Pulmonary artery endothelial cell (primary cell): Measurements from ENCODE around the gene MCM5. TPM values are rescaled to one million over a fixed set of nuclear protein-coding genes. Genes with fewer than 3 reads are reported as not detected.
"Not testable (repeated sequence)": the region's sequence is repeated elsewhere in the genome, so short reads cannot be mapped to it uniquely, and the experiment has no call there.

Source experiments
- DNase-seq: peaks from one replicate; pipeline ENCODE4 v3.0.0-alpha.2; 2011; ENCODE audit warnings: low read depth, low spot score
- total RNA-seq: library from RNA; depleted of rRNA; stranded (reverse); fragments of >200 nt; gene quantifications from 2 replicates; pipeline ENCODE4 v1.2.3, GENCODE V29; 2014

Gene MCM5
- total RNA-seq, 1 donor from 2014 or later, result 99.3 TPM

- DNase-seq, result no peak
Observed at GRCh38 chr22:35431483-35432227, 31.7 kb downstream of the MCM5 start.

GRCh38 chr22:35432228-35432905, 32.4 kb downstream of the MCM5 start:
- DNase-seq, result no peak

- DNase-seq, result no peak
Observed at GRCh38 chr22:35434061-35434710, 34.2 kb downstream of the MCM5 start.

DNA sequence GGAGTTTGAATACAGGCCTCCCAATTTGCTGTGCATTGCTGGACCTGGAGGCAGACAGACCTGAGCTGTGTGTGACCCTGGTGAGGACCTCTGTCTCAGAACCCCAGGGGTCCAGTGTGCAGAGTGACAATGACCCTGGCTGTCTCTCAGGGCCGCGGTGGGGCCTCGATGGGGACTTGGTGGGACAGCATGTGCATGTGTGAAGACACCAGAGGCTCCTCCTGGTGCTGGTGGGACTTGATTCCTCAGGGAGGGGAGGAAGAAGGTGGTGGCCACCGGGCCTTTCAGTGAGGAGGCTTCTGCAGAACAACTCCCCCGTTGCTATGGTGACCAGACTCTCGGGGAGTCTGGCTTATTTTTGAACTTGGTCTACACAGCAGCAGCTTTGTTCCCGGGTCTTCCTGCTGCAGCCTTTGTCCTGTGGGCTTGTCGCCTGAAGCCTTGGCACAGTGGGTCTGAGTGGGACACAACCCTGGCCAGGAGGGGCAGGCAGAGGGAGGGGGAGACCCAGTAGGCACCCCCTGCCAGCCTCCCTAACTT, 35.3 kb downstream of the MCM5 start:
- no peak for DNase-seq

DNA sequence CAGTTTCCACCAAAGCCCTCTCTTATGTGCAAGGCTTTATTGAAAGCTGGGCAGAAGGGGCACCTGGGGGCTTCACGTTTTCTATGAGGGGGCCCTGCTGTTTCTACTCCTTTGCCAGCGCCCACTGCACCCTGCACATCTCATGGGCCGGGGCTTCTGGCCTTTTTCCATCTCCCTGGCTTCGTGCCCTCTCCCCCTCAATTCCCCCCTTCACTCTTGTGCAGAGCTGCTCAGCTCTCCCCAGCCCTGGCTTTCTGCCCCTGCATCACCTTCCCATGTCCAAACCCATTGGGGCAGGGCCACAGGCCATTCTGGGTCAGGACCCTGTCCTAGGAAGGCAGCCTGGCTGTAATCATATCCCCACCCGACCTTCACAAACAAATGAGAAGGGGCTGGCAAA, 36.5 kb downstream of the MCM5 start:
- DNase-seq, result no peak

DNA sequence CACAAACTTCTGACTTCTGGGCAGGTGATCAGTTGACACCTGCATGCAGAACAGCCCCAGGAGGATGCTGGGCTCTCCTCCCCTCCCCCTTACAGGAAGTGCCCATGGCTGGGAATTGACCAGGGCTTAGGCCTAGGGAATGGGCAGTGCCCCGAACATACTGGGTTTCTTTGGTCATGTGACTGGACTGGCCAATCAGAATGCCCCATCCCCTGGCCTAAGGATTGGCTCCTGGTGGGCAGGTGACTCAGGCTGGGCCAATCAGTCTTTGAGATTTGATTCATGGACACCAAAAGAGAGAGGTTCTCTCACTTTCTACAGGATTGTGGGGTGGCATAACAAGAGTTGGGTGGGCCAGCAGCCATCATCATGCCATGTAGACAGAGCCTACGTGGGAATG, 37.1 kb downstream of the MCM5 start:
- no peak for DNase-seq

DNA sequence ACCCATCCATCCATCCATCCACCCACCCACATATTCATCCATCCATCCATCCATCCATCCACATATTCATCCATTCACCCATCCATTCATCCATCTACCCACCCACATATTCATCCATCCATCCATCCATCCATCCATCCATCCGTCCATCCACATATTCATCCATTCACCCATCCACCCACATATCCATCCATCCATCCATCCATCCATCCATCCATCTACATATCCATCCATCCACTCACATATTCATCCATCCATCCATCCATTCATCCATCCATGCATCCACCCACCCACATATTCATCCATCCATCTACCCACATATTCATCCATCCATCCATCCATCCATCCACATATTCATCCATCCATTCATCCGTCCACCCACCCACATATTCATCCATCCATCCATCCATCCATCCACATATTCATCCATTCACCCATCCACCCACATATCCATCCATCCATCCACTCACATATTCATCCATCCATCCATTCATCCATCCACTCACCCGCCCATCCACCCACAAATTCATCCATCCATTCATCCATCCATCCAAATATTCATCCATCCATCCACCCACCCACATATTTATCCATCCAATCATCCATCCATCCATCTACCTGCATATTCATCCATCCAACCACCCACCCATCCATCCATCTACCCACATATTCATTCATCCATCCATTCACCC, 38.9 kb downstream of the MCM5 start:
- DNase-seq, result not testable (repeated sequence)

- no peak for DNase-seq
Observed at GRCh38 chr22:35439365-35439717, 39.4 kb downstream of the MCM5 start.

DNA sequence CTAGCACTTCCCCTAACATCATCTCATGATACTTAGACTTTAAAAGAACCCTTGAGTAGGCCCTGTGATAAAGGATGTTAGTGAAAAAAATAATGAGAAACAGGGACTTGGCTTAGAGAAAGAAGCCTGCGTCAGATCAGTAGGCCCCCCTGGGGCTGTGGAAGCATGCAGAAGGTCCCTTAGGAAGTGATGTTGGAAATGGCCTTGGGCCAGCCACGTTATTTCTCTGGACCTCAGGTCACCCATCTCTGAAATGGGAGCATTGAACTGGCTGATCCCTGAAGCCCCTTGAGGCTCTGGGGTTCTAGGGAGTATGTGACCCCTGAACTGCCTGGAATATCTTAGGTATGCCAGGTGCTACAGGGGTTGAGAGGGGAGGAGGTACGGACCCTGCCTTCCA, 40.2 kb downstream of the MCM5 start:
- DNase-seq, result no peak

- DNase-seq, result no peak
Observed at GRCh38 chr22:35441489-35442100, 41.7 kb downstream of the MCM5 start.

DNA sequence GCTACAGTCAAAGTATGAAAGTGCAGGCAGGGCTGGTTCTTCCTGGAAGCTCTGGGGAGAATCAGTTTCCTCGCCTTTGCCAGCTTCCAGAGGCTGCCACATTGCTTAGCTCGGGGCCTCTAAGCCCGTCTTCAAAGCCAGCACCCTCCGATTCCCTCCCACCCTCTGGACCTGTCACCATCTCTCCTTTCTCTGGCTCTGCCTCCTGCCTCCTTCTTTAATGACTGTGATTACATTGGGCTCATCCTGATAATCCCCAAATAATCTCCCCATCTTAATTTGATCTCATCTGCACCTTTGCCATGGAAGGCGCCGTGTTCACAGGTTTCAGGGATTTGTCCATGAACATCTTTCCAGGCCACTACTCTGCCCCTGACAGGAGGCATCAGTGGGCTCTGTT, 42.5 kb downstream of the MCM5 start:
- no peak for DNase-seq

DNA sequence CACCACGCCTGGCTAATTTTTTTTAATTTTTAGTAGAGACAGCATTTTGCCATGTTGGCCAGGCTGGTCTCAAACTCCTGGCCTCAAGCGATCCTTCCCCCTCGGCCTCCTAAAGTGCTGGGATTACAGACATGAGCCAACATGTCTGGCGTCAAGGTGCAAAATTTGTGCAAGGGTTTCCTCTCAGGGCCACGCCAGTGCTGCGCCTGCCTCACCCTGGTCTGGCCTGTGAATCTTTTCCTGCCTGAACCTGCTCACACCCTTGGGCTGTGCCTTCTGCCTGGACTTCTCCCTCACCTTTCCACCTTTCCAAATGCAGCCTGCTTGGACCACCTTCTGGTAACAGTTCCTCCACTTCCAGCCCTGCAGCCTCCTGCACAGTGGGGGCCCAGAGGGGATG, 43.4 kb downstream of the MCM5 start:
- DNase-seq, result no peak

DNA sequence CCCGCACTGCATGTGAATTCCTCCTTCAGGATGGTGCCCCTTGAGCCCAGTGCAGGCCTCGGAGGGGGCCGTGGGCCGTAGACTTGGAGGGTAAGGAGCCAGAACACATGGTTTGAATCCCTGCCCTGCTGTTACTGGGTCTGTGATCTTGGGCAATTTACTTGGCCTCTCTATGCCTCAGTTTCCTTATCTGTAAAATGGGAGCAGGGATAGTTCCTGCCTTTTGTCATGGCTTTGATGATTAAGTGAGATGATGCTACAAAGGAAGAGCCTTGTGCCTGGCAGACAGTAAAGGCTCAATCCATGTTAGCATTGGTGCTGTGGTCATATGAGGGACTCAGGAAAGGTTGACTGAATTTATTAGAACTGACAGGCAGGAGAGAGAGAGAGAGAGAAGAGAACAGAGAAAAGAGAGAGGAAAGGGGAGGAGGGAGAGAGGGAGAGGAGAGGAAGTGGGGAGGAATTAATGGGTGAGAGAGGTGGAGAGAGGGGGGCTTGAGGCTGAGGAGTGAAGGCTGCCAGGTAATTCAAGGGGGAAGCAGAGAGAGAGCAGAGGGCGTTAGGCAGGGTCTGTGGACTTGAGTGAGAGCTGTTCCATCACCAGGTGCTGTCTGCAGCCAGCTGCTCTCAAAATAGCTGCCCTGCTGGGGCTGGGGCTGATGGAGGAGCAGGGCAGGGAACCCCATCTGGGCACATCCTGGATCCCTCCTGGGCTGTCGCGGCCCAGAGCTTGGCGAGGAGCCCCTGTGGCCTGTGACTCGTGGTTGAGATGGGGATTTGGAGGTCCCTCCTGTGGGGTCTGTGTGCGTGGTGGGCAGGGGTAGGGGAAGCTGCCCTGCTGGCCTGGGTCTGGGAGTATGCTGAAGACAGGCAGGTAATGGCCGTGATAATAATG, 44.1 kb downstream of the MCM5 start:
- DNase-seq, result no peak

GRCh38 chr22:35444685-35445399, 44.9 kb downstream of the MCM5 start:
- no peak for DNase-seq

GRCh38 chr22:35445933-35446332, 46.0 kb downstream of the MCM5 start:
- no peak for DNase-seq

DNA sequence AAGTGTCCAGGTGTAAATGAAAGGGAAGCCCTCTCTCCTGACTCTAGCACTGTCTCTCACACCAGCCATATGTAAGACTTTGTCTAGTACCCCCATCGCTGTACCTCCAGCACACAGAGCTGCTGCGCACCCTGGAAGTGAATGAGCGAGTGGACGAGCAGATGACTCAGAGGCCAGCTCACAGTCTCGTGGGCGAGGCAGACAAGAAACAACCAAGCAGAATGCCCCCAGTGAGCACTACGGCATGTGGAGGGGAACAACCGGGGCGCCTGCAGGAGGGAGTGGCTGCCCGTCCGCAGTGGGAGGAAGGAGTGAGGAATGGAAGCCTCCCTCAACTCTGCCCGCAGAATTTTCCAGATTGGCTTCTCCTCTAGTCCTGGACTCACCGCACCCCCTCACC, 46.4 kb downstream of the MCM5 start:
- DNase-seq, result peak; percentile 20

DNA sequence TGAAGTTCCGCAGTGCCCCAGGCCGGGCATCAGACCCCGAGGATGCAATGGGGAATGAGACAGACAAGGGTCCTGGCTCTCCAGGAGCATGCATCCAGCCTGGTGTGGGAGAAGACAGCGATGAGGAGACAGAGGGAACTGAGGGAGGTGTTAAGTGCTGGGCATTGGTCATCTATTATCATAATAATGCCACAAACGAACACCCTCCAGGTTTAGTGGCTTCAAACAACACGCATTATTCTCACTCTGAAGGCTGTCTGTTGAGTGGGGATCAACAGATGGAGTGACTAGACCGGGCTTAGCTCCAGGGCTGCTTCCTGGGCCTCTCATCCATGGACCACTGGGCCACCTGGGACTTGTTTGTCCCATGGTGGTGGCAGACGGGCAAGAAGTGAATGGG, 48.6 kb downstream of the MCM5 start:
- no peak for DNase-seq

DNA sequence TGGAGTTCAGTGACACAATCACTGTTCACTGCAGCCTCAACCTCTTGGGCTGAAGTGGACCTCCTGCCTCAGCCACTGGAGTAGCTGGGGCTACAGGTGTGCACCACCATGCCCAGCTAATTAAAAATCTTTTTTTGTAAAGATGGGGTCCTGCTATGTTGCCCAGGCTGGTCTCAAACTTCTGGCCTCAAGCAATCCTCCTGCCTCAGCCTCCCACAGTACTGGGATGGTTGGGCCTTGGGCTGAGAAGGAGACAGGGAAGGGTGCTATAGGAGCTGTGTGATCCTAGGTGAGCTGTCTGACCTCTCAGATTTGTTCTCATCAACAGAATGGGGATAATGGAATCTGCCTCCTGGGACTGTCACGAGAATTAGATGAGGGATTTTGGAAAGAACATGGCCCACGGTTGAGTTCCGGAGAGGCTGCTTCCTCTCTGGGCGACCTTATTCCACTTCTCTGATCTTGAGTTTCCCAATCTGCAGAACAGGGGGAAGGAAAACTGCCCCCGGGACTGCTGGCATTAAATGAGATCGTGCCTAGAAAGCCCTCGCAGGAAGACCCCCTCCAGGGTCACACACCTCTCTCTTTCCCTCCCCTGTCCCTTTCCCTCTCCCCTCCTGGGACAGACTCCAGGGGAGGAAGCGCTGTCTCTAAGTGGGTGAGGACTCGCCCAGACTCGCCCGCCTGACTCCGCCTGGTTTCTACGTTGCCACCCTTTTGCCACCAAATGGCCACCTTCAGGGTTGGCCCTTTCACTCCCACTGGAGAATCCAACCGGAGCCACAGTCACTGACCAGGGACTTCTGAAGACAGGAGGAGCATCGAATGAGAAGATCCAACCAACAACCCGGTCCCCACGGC, 50.1 kb downstream of the MCM5 start:
- DNase-seq, result no peak
